HepG2 (cell line): ENCODE measurements around the gene C10orf67. TPM values are rescaled to one million over a fixed set of nuclear protein-coding genes. Genes with fewer than 3 reads are reported as not detected.

ENCODE experiments used
- ATAC-seq: fragments of 200-7000 bp; cut with Tn5 transposase; 3 replicates; pipeline ENCODE4 v1.9.1; 2020; ENCODE audit warnings: mild to moderate bottlenecking, moderate library complexity
- BruUV-seq: library from RNA; stranded (reverse); fragments of 400-500 nt; replicated peaks from 2 replicates; lab custom pipeline; 2021; lab: Mats Ljungman, UMichigan
- CTCF ChIA-PET: fragments of 300-600 bp; formaldehyde crosslinking; extraction: SDS; loops from one replicate; lab custom pipeline; 2021; ENCODE audit warnings: low total read pairs, inconsistent platforms, low intra/inter-chr PET ratio; lab: Yijun Ruan, JAX
- POLR2A ChIA-PET: fragments of 350-600 bp; sonication (Branson Sonifier 250); formaldehyde crosslinking; loops from one replicate; lab custom pipeline; 2020; ENCODE audit warnings: antibody characterized with exemption, inconsistent platforms; lab: Yijun Ruan, JAX
- DNase-seq: peaks from one replicate; pipeline ENCODE4 v3.0.0-alpha.2; 2015; ENCODE audit warnings: low spot score
- FAIRE-seq: peaks from 3 replicates; lab custom pipeline; 2011; peaks lifted over from hg19 to GRCh38; lab: Jason Lieb, UNC
- H2AFZ ChIP-seq: one replicate; pipeline ENCODE4 v1.6.1; 2011; ENCODE audit warnings: low read length, inconsistent platforms
- H3K27ac ChIP-seq: fragments of 300-600 bp; 3 replicates; pipeline ENCODE4 v1.8.0; 2011; ENCODE audit warnings: mixed run types, mild to moderate bottlenecking, mixed read lengths, low read length, inconsistent platforms; ENCODE audit not compliant: insufficient read depth; ENCODE audit errors: extremely low read length
- H3K27me3 ChIP-seq, 2 experiments: fragments of 200-600 bp in 1 of 2; 2 replicates in 1 of 2; 3 replicates in 1 of 2; pipeline versions ENCODE4 v1.6.0 to v1.8.0; 2011; ENCODE audit warnings: low read length in 2 of 2, mild to moderate bottlenecking in 2 of 2, moderate library complexity in 2 of 2, inconsistent platforms in 1 of 2; ENCODE audit not compliant: insufficient read depth in 2 of 2, control insufficient read depth in 1 of 2
- H3K36me3 ChIP-seq, 2 experiments: fragments of 200-600 bp in 1 of 2; replicated peaks in 1 of 2; 2 replicates in 1 of 2; 3 replicates in 1 of 2; pipeline versions ENCODE4 v1.5.1 to v1.8.0; 2011; ENCODE audit warnings: low read length in 2 of 2, inconsistent platforms in 1 of 2; ENCODE audit not compliant: insufficient read depth in 2 of 2, control insufficient read depth in 1 of 2
- H3K4me1 ChIP-seq: 2 replicates; pipeline ENCODE4 v1.5.1; 2012; ENCODE audit warnings: low read length, inconsistent platforms; ENCODE audit not compliant: insufficient read depth
- H3K4me2 ChIP-seq: 2 replicates; pipeline ENCODE4 v1.6.0; 2011; ENCODE audit warnings: low read depth, low read length, inconsistent platforms
- H3K4me3 ChIP-seq, 3 experiments: fragments of 200-600 bp in 1 of 3; sonication (generic), shearing (Covaris generic) in 1 of 3; replicated peaks in 1 of 3; 2 replicates each; pipeline ENCODE4 v1.5.1; 2011 to 2016; ENCODE audit warnings: low read length in 3 of 3, inconsistent platforms in 2 of 3, low read depth in 2 of 3, mild to moderate bottlenecking in 2 of 3, control low read depth in 1 of 3, mixed read lengths in 1 of 3; ENCODE audit not compliant: insufficient read depth in 1 of 3
- H3K79me2 ChIP-seq: one replicate; pipeline ENCODE4 v1.6.1; 2011; ENCODE audit warnings: low read length, inconsistent platforms; ENCODE audit not compliant: insufficient read depth
- H3K9ac ChIP-seq: 2 replicates; pipeline ENCODE4 v1.6.0; 2011; ENCODE audit warnings: mild to moderate bottlenecking, low read depth, low read length, inconsistent platforms; ENCODE audit not compliant: insufficient read depth
- H3K9me3 ChIP-seq: 2 replicates; pipeline ENCODE4 v1.5.1; 2012; ENCODE audit warnings: mild to moderate bottlenecking, low read length
- H4K20me1 ChIP-seq: 2 replicates; pipeline ENCODE4 v1.6.0; 2011; ENCODE audit warnings: inconsistent platforms, mild to moderate bottlenecking, low read length, moderate library complexity; ENCODE audit not compliant: insufficient read depth
- ARNT2 ChIP-seq: sonication (generic); formaldehyde crosslinking; IDR thresholded peaks from 2 replicates; pipeline ENCODE4 v1.8.0; 2022; ENCODE audit warnings: mild to moderate bottlenecking, low read depth, missing genetic modification reagents, moderate library complexity
- CENPX ChIP-seq: sonication (generic); formaldehyde crosslinking; IDR thresholded peaks from 2 replicates; pipeline ENCODE4 v1.9.0; 2021; ENCODE audit warnings: mild to moderate bottlenecking, missing genetic modification reagents, moderate library complexity
- ELF3 ChIP-seq: IDR thresholded peaks from 2 replicates; pipeline ENCODE4 v1.6.1; 2016; ENCODE audit warnings: missing genetic modification reagents, missing compliant biosample characterization
- GATAD2A ChIP-seq: IDR thresholded peaks from 2 replicates; pipeline ENCODE4 v1.6.1; 2016
- ZBTB21 ChIP-seq: sonication (generic); formaldehyde crosslinking; IDR thresholded peaks from 2 replicates; pipeline ENCODE4 v1.4.0; 2020; ENCODE audit warnings: missing genetic modification reagents
- ZNF354B ChIP-seq: sonication (generic); formaldehyde crosslinking; IDR thresholded peaks from 2 replicates; pipeline ENCODE4 v1.8.0; 2022; ENCODE audit warnings: mild to moderate bottlenecking, missing genetic modification reagents
- ZNF432 ChIP-seq: sonication (generic); formaldehyde crosslinking; IDR thresholded peaks from 2 replicates; pipeline ENCODE4 v1.5.0; 2020; ENCODE audit warnings: missing genetic modification reagents, mild to moderate bottlenecking, borderline replicate concordance
- WGBS: methylation state at CpG from one replicate; pipeline ENCODE4 v1.1.6; 2017; ENCODE audit warnings: low lambda C conversion rate; 5-methylcytosine and 5-hydroxymethylcytosine counted together
- in situ Hi-C: cut with HindIII; loops from 2 replicates; pipeline ENCODE4 v1.10.0; 2017; ENCODE audit warnings: low pct_unique_long_range_greater_than_20kb; ENCODE audit not compliant: extremely low pct_ligation_motif_present
- intact Hi-C: fragments of 100-400 bp; cut with micrococcal nuclease; formaldehyde crosslinking; loops from one replicate; pipeline ENCODE4 v1.10.0; 2022; ENCODE audit not compliant: unreplicated experiment
- polyA plus RNA-seq, 8 experiments: library from polyadenylated mRNA; depleted of rRNA in 3 of 8; stranded (reverse) in 7 of 8; unstranded in 1 of 8; fragments of >200 nt; fragmentation: Illumina TruSeq in 4 of 8; extraction: Trizol in 4 of 8; gene quantifications; 2 replicates each; pipeline versions ENCODE4 v1.2.1 to v1.2.3, GENCODE V29; 2011 to 2016; ENCODE audit warnings: low read depth in 4 of 8, missing spikeins in 1 of 8, mixed read lengths in 1 of 8; ENCODE audit not compliant: insufficient read depth in 1 of 8
- total RNA-seq, 5 experiments: library from RNA; depleted of rRNA; stranded (reverse); fragments of >200 nt; fragmentation: Illumina TruSeq; extraction: Trizol; gene quantifications; 2 replicates each; pipeline ENCODE4 v1.2.3, GENCODE V29; 2016; ENCODE audit warnings: low read depth in 1 of 5
- TF ChIP-seq, protein P1 (sequence below): fragments of 450-650 bp; IDR thresholded peaks from 2 replicates; pipeline ENCODE4 v1.6.1; 2017
- TF ChIP-seq, protein P2 (sequence below): sonication (generic); formaldehyde crosslinking; IDR thresholded peaks from 2 replicates; pipeline ENCODE4 v1.4.0; 2020; ENCODE audit warnings: mild to moderate bottlenecking, missing genetic modification reagents
- TF ChIP-seq, protein P3 (sequence below): sonication (generic); formaldehyde crosslinking; IDR thresholded peaks from 2 replicates; pipeline ENCODE4 v1.5.0; 2020; ENCODE audit warnings: missing genetic modification reagents

The C10orf67 gene
- total and polyA plus RNA-seq, 2 of the 13 experiments (the other 11 are each of a cell fraction or from before 2014, with no cell fraction given) = not detected

DNA sequence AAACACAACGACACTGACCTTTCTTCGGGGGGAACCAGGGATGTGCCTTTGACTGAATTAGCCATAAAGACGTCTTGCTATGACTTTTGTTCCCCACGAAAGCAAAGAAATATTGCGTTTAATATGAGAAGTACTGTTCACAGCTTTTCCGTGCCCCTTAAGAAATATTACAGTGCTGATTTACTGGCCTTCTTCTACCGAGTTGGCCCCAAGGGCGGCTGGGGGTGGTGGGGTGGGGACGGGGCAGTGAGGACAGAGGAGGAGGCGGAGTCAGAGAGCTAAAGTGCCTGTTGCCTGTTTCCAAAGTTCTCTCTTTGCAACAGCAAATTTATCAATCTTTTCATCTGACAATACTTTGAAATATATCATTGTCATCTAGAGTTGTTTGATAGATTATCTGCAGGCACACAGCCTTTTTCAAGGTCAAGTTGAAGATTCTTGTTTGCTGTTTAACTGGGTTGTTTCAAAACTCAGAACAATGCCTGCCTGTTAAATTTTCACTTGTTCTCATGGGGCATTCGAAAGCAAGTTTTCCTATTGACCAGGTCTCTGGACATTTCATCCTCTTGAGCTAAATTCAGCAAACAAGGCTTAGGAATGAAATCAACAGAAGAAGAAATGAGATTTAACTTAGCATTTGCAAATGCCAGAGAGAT, 143.5 kb downstream of the C10orf67 start (continued):
- TF ChIP-seq, protein P1, sequence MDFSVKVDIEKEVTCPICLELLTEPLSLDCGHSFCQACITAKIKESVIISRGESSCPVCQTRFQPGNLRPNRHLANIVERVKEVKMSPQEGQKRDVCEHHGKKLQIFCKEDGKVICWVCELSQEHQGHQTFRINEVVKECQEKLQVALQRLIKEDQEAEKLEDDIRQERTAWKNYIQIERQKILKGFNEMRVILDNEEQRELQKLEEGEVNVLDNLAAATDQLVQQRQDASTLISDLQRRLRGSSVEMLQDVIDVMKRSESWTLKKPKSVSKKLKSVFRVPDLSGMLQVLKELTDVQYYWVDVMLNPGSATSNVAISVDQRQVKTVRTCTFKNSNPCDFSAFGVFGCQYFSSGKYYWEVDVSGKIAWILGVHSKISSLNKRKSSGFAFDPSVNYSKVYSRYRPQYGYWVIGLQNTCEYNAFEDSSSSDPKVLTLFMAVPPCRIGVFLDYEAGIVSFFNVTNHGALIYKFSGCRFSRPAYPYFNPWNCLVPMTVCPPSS = no peak
- peak; percentile 57 for TF ChIP-seq GATAD2A
- no peak for TF ChIP-seq ZBTB21 (CRISPR knock-in tag)
- TF ChIP-seq CENPX = no peak
- TF ChIP-seq ELF3 (CRISPR knock-in tag) = no peak
- TF ChIP-seq, protein P2, sequence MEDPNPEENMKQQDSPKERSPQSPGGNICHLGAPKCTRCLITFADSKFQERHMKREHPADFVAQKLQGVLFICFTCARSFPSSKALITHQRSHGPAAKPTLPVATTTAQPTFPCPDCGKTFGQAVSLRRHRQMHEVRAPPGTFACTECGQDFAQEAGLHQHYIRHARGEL (CRISPR knock-in tag) = no peak

DNA sequence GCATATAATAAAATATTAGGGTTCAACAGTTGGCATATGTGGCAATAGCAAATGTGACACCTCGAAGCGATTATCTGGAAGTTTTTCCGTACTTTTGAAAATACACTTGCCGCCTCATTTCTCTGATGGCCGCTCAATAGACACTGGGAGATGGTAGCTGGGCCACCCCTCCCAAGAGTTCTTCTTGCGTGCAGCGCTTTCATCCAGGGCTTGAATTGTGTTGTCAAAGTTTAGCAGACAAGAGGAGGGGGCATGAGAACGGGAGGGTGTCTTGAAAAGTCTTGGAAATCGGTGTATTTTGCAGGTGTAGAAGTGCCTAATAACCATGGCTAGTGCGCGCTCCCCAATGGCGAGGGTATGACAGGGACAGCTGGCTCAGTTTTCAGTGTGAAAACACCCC, 144.0 kb downstream of the C10orf67 start:
- ATAC-seq = no peak
- H4K20me1 ChIP-seq = no peaks in the 10 kb centered on the region
- TF ChIP-seq, protein P3, sequence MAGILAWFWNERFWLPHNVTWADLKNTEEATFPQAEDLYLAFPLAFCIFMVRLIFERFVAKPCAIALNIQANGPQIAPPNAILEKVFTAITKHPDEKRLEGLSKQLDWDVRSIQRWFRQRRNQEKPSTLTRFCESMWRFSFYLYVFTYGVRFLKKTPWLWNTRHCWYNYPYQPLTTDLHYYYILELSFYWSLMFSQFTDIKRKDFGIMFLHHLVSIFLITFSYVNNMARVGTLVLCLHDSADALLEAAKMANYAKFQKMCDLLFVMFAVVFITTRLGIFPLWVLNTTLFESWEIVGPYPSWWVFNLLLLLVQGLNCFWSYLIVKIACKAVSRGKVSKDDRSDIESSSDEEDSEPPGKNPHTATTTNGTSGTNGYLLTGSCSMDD = no peak
- no peak for TF ChIP-seq ZNF354B
- TF ChIP-seq ZNF432 (CRISPR knock-in tag) = no peak
- TF ChIP-seq ARNT2 (CRISPR knock-in tag) = no peak
- no peak overlapping the region for H3K27ac ChIP-seq
- no TSS peak for BruUV-seq
- DNase-seq = no peak
- intact Hi-C loops (no loop called here), in situ Hi-C loops (no loop called here)
- H3K36me3 ChIP-seq = no peaks in the 10 kb centered on the region
- peaks cover 17% of the 10 kb centered on the region for H3K4me1 ChIP-seq
- POLR2A ChIA-PET = interaction anchor here (1.8 kb wide), 1 partner anchor 14 kb away, joined by 6 read pairs; no protein-coding TSS in a partner anchor
- no peak overlapping the region for H3K4me3 ChIP-seq
- no peak overlapping the region for H3K9ac ChIP-seq
- FAIRE-seq = no peak
- no peak overlapping the region for H2AFZ ChIP-seq
- CTCF ChIA-PET = no interaction called here
- H3K27me3 ChIP-seq = peaks cover 1 to 73% of the 10 kb centered on the region in 2 experiments; a peak in 4 of 5 replicates
- no peak overlapping the region for H3K4me2 ChIP-seq
- H3K9me3 ChIP-seq = no peaks in the 10 kb centered on the region
- WGBS = 58% methylated on average over 12 of the region's 12 CpGs
- no peaks in the 10 kb centered on the region for H3K79me2 ChIP-seq
